Epithelial cell of proximal tubule (primary cell): ENCODE data around the gene PIK3CB. TPM values are rescaled to one million over a fixed set of nuclear protein-coding genes. Genes with fewer than 3 reads are reported as not detected.
A peak's percentile ranks its signal among the peaks of the same experiment; 100 is the strongest.
"Not testable (repeated sequence)": the region's sequence is repeated elsewhere in the genome, so short reads cannot be mapped to it uniquely, and the experiment has no call there.

ENCODE experiments used
- DNase-seq: peaks from one replicate; pipeline ENCODE4 v3.0.0-alpha.2; 2011; ENCODE audit warnings: low read depth
- H3K4me3 ChIP-seq: 2 replicates; pipeline ENCODE4 v1.5.1; 2011; ENCODE audit warnings: low read depth, mild to moderate bottlenecking, low read length
- total RNA-seq: library from RNA; depleted of rRNA; stranded (reverse); fragments of >200 nt; gene quantifications from 2 replicates; pipeline ENCODE4 v1.2.3, GENCODE V29; 2015
- TF ChIP-seq, protein P1 (sequence below): conservative IDR thresholded peaks from 2 replicates; pipeline ENCODE4 v1.5.1; 2012; ENCODE audit warnings: low read depth, mild to moderate bottlenecking, low read length

Gene PIK3CB
- total RNA-seq, 1 donor from 2014 or later = 9.1 TPM

DNA sequence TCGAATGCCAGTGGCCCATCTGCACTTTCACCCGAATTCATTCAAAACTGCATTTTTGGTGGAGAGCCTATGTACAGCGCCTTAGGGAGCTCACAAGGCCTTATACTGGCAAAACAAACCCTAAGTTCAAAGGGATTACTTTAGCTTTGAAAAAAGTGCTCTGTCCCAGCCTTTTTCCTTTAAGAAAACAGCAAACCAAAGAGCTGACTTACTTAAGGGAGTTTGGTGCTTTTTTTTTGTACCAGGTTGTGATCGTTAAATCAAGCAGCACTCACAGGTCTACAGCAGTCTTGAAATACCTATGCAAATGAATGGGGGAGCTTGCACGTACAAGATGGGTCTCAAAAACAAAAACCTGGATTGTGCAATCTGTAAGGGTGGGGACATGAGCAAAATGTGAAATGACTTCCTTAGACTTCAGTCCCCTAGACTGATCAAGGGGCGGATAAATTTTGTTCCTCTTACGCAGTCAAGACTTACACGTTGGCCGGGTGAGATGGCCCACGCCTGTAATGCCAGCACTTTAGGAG is 11.6 kb upstream of the PIK3CB start:
- DNase-seq = no peak

GRCh38 chr3:138845771-138846173 is 11.0 kb upstream of the PIK3CB start:
- TF ChIP-seq, protein P1, sequence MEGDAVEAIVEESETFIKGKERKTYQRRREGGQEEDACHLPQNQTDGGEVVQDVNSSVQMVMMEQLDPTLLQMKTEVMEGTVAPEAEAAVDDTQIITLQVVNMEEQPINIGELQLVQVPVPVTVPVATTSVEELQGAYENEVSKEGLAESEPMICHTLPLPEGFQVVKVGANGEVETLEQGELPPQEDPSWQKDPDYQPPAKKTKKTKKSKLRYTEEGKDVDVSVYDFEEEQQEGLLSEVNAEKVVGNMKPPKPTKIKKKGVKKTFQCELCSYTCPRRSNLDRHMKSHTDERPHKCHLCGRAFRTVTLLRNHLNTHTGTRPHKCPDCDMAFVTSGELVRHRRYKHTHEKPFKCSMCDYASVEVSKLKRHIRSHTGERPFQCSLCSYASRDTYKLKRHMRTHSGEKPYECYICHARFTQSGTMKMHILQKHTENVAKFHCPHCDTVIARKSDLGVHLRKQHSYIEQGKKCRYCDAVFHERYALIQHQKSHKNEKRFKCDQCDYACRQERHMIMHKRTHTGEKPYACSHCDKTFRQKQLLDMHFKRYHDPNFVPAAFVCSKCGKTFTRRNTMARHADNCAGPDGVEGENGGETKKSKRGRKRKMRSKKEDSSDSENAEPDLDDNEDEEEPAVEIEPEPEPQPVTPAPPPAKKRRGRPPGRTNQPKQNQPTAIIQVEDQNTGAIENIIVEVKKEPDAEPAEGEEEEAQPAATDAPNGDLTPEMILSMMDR = no peak
- DNase-seq = no peak

More for the DNA sequence above, 11.6 kb upstream of the PIK3CB start:
- no peak overlapping the region for H3K4me3 ChIP-seq
- TF ChIP-seq, protein P1 = no peak

DNA sequence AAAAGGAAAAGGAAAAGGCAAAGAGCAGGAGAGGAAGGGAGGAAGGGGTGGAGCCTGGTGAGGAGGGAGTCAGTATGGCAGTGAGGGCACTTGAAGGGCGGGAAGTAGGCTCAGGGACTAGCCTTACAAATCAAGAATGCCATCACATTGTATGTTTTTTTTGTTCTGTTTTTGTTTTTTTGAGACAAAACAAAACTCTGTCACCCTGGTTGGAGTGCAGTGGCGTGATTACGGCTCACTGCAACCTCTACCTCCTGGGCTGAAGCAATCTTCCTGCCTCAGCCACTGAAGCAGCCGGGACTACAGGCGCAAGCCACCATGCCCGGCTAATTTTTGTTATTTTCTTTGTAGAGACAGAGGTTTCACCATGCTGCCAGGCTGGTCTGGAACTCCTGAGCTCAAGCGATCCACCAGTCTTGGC is 10.5 kb upstream of the PIK3CB start:
- TF ChIP-seq, protein P1 = no peak
- H3K4me3 ChIP-seq = peak overlapping the region; percentile 11
- DNase-seq = no peak

More at GRCh38 chr3:138845771-138846173, 11.0 kb upstream of the PIK3CB start:
- H3K4me3 ChIP-seq = no peak overlapping the region

DNA sequence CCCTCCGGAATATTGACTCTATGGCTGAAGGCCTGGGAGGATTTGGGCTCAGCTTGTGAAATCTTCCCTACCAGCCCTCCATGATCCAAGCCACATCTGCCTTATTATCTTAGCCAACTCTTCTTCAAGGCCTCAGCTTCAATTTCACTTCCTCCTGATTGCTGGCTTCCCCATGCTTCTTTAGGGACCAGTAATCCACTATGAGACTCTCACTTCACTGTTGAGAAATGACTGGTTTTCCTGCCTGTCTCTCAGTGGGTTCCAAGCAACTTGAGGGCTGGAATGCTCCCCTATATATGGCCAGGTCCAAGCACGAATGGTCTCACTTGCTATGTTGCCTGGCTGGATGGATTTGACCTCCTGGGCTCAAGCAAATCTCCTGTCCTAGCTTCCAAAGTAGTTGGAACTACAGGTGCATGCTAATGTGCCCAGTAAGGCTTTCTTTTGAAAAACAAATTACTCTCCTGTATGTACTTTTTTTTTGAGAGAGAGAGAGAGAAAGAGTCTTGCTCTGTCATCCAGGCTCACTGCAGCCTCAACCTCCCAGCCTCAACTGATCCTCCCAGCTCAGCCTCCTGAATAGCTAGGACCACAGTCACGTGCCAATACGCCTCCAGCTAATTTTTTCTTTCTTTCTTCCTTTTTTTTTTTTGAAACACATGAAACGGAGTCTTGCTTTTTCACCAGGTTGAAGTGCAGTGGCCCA is 7.9 kb upstream of the PIK3CB start:
- TF ChIP-seq, protein P1 = no peak
- H3K4me3 ChIP-seq = no peak overlapping the region
- DNase-seq = no peak

GRCh38 chr3:138838385-138838784 is 3.7 kb upstream of the PIK3CB start:
- not testable (repeated sequence) for H3K4me3 ChIP-seq, DNase-seq

- not testable (repeated sequence) for DNase-seq, H3K4me3 ChIP-seq
Measured at GRCh38 chr3:138835846-138836245, 1.1 kb upstream of the PIK3CB start.

GRCh38 chr3:138835397-138835757 is 649 bp upstream of the PIK3CB start:
- no peak for DNase-seq
- peak overlapping the region; percentile 66 for H3K4me3 ChIP-seq
- TF ChIP-seq, protein P1 = no peak

DNA sequence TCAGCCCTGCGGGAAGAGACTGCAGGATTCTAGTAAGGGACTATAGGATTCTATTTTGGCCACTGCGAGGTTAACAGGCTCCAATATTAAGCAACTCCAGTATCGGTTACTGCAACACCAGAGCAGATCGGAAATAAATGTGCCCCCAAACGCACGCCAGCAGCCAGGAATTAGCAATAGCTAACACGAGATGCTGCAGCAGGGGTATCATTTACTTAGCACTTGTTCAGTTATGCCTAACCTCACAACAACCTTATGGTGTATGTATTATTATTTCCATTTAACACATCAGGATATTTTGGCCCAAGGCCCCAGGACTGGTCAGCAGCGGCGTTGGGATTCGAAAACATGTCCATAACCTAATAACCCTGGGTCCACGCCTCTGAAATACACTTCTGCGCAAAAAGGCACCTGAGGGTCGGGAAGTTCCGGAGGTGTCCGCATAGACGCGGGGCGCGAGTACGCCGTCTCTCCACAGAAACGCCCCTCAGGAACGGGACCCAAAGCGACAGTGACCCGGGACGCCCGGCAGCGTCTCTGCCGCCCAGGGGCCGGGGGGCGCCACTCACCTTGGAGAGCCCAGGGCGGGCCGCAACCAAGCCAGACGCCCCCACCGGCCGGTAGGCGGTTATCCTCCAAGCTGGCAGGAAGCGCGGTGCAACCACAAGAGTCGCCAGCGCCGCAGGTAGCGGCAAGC is 681 bp downstream of the PIK3CB start:
- DNase-seq = no peak
- peak overlapping the region; percentile 66 for H3K4me3 ChIP-seq
- TF ChIP-seq, protein P1 = no peak

GRCh38 chr3:138832473-138833057 is 2.2 kb downstream of the PIK3CB start:
- H3K4me3 ChIP-seq, DNase-seq: not testable (repeated sequence)
